Measurements from ENCODE around the gene IL32.
A peak's percentile ranks its signal among the peaks of the same experiment; 100 is the strongest.

IL32 gene

GRCh38 chr16:3089717-3090592, 24.5 kb downstream of the IL32 start:
- no peak overlapping the region for H3K4me3 ChIP-seq
- no peaks in the 10 kb centered on the region for H3K27me3 ChIP-seq (ENCODE audit: low read depth)
- no peaks in the 10 kb centered on the region for H3K36me3 ChIP-seq (replicated peaks)
- in situ Hi-C loops (cut with MboI; ENCODE audit: low sequenced_read_pairs): no loop called here
- H3K4me1 ChIP-seq: no peaks in the 10 kb centered on the region
- no peak for DNase-seq (ENCODE audit: low spot score in 2 of 2)
- H3K9me3 ChIP-seq: no peaks in the 10 kb centered on the region

DNA sequence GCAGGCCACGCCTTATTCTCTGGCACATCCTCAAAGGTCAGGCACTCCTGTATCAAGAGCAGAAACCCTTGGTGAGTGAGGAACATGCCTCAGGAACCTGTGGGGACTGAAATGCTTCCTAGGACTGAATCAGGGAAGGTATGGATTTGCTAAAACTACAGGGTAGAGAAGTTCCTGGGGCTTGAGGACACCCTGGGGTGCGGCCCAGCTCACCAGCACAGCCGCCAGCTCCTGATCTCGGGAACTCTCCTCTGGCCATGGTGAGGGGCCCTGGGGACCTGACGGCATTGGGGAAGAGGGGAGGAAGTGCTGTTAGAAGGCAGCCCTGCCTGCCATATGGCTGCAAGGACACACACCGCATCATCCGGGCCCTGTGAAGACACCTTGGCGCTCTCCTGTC, 26.1 kb downstream of the IL32 start:
- no peaks in the 10 kb centered on the region for H3K4me1 ChIP-seq
- H3K4me3 ChIP-seq: no peak overlapping the region
- no peaks in the 10 kb centered on the region for H3K27me3 ChIP-seq (ENCODE audit: low read depth)
- no peak for DNase-seq (ENCODE audit: low spot score in 2 of 2)
- in situ Hi-C loops (cut with MboI; ENCODE audit: low sequenced_read_pairs): no loop called here
- H3K36me3 ChIP-seq (replicated peaks): no peaks in the 10 kb centered on the region
- H3K9me3 ChIP-seq: no peaks in the 10 kb centered on the region

GRCh38 chr16:3092501-3092941, 27.1 kb downstream of the IL32 start:
- no peaks in the 10 kb centered on the region for H3K36me3 ChIP-seq (replicated peaks)
- DNase-seq (ENCODE audit: low spot score in 2 of 2): no peak
- no peaks in the 10 kb centered on the region for H3K9me3 ChIP-seq
- in situ Hi-C loops (cut with MboI; ENCODE audit: low sequenced_read_pairs): no loop called here
- H3K4me3 ChIP-seq: no peak overlapping the region
- no peaks in the 10 kb centered on the region for H3K27me3 ChIP-seq (ENCODE audit: low read depth)
- H3K4me1 ChIP-seq: no peaks in the 10 kb centered on the region

- H3K4me3 ChIP-seq: no peak overlapping the region
- H3K9me3 ChIP-seq: no peaks in the 10 kb centered on the region
- H3K4me1 ChIP-seq: no peaks in the 10 kb centered on the region; the same call in 1 of the 2 replicates
- in situ Hi-C loops (cut with MboI; ENCODE audit: low sequenced_read_pairs): loop anchor here (5.0 kb wide), 1 partner anchor 53 kb away; no protein-coding TSS in a partner anchor
- no peaks in the 10 kb centered on the region for H3K27me3 ChIP-seq (ENCODE audit: low read depth)
- DNase-seq (ENCODE audit: low spot score in 2 of 2): peak; percentile 34 to 70
- no peaks in the 10 kb centered on the region for H3K36me3 ChIP-seq (replicated peaks)
These were observed 29.0 kb downstream of the IL32 start for GRCh38 chr16:3094289-3095027.

DNA sequence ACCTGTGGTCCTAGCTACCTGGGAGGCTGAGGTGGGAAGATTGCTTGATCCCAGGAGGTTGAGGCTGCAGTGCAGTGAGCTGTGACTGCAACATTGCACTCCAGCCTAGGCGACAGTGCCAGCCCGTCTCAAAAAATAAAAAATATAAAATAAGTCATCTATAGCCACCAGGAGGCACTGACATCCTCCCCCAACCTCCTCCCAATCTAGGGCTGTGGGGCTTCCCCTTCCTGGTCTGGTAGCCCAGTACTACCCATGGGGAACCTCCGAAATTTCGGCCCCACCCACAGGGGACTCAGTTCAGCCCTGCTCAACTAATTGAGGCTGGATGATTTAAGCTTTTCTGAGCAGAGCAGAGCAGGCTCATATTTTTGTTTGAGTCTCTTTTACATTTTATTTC, 30.4 kb downstream of the IL32 start:
- peak in 1 of 2 experiments; percentile 36 for DNase-seq (ENCODE audit: low spot score in 2 of 2)

GRCh38 chr16:3096362-3096761, 30.9 kb downstream of the IL32 start:
- Histone ChIP-seq H3K27me3 (ENCODE audit: low read depth) (no peaks in the 10 kb centered on the region), H3K4me1 (peaks cover 15% of the 10 kb centered on the region), H3K9me3 (no peaks in the 10 kb centered on the region), H3K4me3 (no peak overlapping the region), H3K36me3 (replicated peaks) (no peaks in the 10 kb centered on the region)
- no peak for DNase-seq (ENCODE audit: low spot score in 2 of 2)
- in situ Hi-C loops (cut with MboI; ENCODE audit: low sequenced_read_pairs): loop anchor here (5.0 kb wide), 1 partner anchor 51 kb away; no protein-coding TSS in a partner anchor

More for the DNA sequence above, 30.4 kb downstream of the IL32 start:
- peaks cover 10% of the 10 kb centered on the region for H3K4me1 ChIP-seq
- H3K4me3 ChIP-seq: no peak overlapping the region
- no peaks in the 10 kb centered on the region for H3K27me3 ChIP-seq (ENCODE audit: low read depth)
- in situ Hi-C loops (cut with MboI; ENCODE audit: low sequenced_read_pairs): loop anchor here (5.0 kb wide), 1 partner anchor 51 kb away; no protein-coding TSS in a partner anchor
- H3K36me3 ChIP-seq (replicated peaks): no peaks in the 10 kb centered on the region
- H3K9me3 ChIP-seq: no peaks in the 10 kb centered on the region

DNA sequence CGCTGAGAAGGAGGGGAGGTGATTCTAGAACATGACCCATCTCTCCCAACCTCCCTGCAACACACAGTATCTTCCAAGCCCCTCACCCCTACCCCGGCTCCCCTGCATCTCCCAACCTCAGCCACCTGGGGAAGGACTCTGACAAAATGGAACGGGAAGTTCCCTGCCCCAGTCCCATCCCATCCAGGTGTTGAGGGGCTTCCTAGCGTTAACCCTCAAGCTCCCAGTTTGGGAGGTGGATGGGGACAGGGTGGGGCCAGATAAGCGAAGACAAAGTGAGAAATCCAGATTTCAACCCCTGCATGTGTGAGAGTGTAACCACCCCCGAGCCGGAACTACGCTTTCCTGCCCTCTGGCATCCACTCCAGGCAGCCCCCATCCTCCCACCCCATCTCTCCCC, 31.8 kb downstream of the IL32 start:
- DNase-seq (ENCODE audit: low spot score in 2 of 2): no peak
- Histone ChIP-seq H3K36me3 (replicated peaks) (no peaks in the 10 kb centered on the region), H3K9me3 (no peaks in the 10 kb centered on the region), H3K4me3 (no peak overlapping the region), H3K27me3 (ENCODE audit: low read depth) (no peaks in the 10 kb centered on the region), H3K4me1 (peaks cover 21% of the 10 kb centered on the region)
- in situ Hi-C loops (cut with MboI; ENCODE audit: low sequenced_read_pairs): loop anchor here (5.0 kb wide), 1 partner anchor 50 kb away; no protein-coding TSS in a partner anchor

- H3K27me3 ChIP-seq (ENCODE audit: low read depth): no peaks in the 10 kb centered on the region
- no peak within 1 kb of the TSS for H3K4me3 ChIP-seq
- peaks cover 22% of the 10 kb centered on the region for H3K4me1 ChIP-seq
- no peak for DNase-seq (ENCODE audit: low spot score in 2 of 2)
- H3K9me3 ChIP-seq: no peaks in the 10 kb centered on the region
- H3K36me3 ChIP-seq (replicated peaks): no peaks in the 10 kb centered on the region
- in situ Hi-C loops (cut with MboI; ENCODE audit: low sequenced_read_pairs): loop anchor here (5.0 kb wide), 1 partner anchor 49 kb away; no protein-coding TSS in a partner anchor
These were observed 33.3 kb downstream of the IL32 start, which contains the start of gene ZSCAN10 for GRCh38 chr16:3098459-3099394. TSS of gene ZSCAN10 (minus strand) at chr16:3099294. CDS start at chr16:3092937, 6,357 bp downstream.

DNA sequence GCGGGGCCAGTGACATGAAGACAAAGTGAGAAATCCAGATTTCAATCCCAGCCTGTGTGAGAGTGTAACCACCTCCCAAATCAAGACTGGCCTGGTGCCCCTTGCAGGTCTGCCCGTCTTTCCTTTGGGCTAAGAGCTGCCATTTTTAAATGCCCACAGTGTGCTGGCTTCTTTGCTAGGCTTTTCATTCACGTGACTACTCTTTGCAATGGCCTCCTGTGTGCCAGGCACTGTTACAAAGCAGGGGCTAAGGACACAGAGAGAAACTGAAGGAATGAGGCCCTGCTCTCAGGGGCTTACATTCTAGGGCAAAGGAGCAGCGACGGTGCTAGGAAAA, 33.9 kb downstream of the IL32 start:
- Histone ChIP-seq H3K27me3 (ENCODE audit: low read depth) (no peaks in the 10 kb centered on the region), H3K36me3 (replicated peaks) (no peaks in the 10 kb centered on the region), H3K9me3 (no peaks in the 10 kb centered on the region), H3K4me3 (no peak overlapping the region), H3K4me1 (peaks cover 22% of the 10 kb centered on the region)
- DNase-seq (ENCODE audit: low spot score in 2 of 2): no peak
- in situ Hi-C loops (cut with MboI; ENCODE audit: low sequenced_read_pairs): loop anchor here (5.0 kb wide), 1 partner anchor 48 kb away; no protein-coding TSS in a partner anchor

GRCh38 chr16:3099732-3100499, 34.5 kb downstream of the IL32 start:
- H3K36me3 ChIP-seq (replicated peaks): no peaks in the 10 kb centered on the region
- no peak overlapping the region for H3K4me3 ChIP-seq
- in situ Hi-C loops (cut with MboI; ENCODE audit: low sequenced_read_pairs): loop anchor here (5.0 kb wide), 1 partner anchor 47 kb away; no protein-coding TSS in a partner anchor

GRCh38 chr16:3101018-3101840, 35.8 kb downstream of the IL32 start:
- Histone ChIP-seq H3K4me1 (peaks cover 28% of the 10 kb centered on the region), H3K27me3 (ENCODE audit: low read depth) (no peaks in the 10 kb centered on the region), H3K36me3 (replicated peaks) (no peaks in the 10 kb centered on the region), H3K4me3 (no peak overlapping the region), H3K9me3 (no peaks in the 10 kb centered on the region)
- in situ Hi-C loops (cut with MboI; ENCODE audit: low sequenced_read_pairs): no loop called here
- peak; percentile 42 to 75 for DNase-seq (ENCODE audit: low spot score in 2 of 2)

More at GRCh38 chr16:3099732-3100499, 34.5 kb downstream of the IL32 start:
- H3K4me1 ChIP-seq: peaks cover 22% of the 10 kb centered on the region
- no peaks in the 10 kb centered on the region for H3K27me3 ChIP-seq (ENCODE audit: low read depth)
- peak; percentile 86 to 98 for DNase-seq (ENCODE audit: low spot score in 2 of 2)
- H3K9me3 ChIP-seq: no peaks in the 10 kb centered on the region
